Activated CD8-positive, alpha-beta T cell treated with anti-CD3 and anti-CD28 coated beads for 36 hours (primary cell): ENCODE results near the gene RFC4. TPM values are rescaled to one million over a fixed set of nuclear protein-coding genes. Genes with fewer than 3 reads are reported as not detected.
"Not testable (repeated sequence)": the region's sequence is repeated elsewhere in the genome, so short reads cannot be mapped to it uniquely, and the experiment has no call there.

ENCODE experiments used
- ATAC-seq: fragments of 200-7000 bp; cut with Tn5 transposase; one replicate; pipeline ENCODE4 v1.10.0; 2021; ENCODE audit warnings: mild to moderate bottlenecking, moderate library complexity
- CTCF ChIA-PET: fragments of 350-600 bp; sonication (Branson Sonifier 250); formaldehyde crosslinking; loops from one replicate; lab custom pipeline; 2021; ENCODE audit warnings: antibody characterized with exemption; lab: Charles Lee
- POLR2A ChIA-PET: fragments of 350-600 bp; sonication (Branson Sonifier 250); formaldehyde crosslinking; loops from one replicate; lab custom pipeline; 2021; ENCODE audit warnings: antibody characterized with exemption; lab: Charles Lee
- DNase-seq: peaks from one replicate; pipeline ENCODE4 v3.0.0-alpha.2; 2020
- H3K27ac Mint-ChIP-seq: one replicate; pipeline ENCODE4 v1.8.0; 2021; ENCODE audit warnings: mild to moderate bottlenecking, mixed read lengths
- H3K27me3 Mint-ChIP-seq: one replicate; pipeline ENCODE4 v1.8.0; 2021; ENCODE audit warnings: mixed read lengths
- H3K36me3 Mint-ChIP-seq: one replicate; pipeline ENCODE4 v1.8.0; 2021; ENCODE audit warnings: low read depth, mixed read lengths
- H3K4me1 Mint-ChIP-seq: one replicate; pipeline ENCODE4 v1.8.0; 2021; ENCODE audit warnings: low read depth, mixed read lengths
- H3K4me3 Mint-ChIP-seq: one replicate; pipeline ENCODE4 v1.8.0; 2021; ENCODE audit warnings: mild to moderate bottlenecking, moderate library complexity, mixed read lengths
- H3K9me3 Mint-ChIP-seq: one replicate; pipeline ENCODE4 v1.8.0; 2021; ENCODE audit warnings: mixed read lengths
- intact Hi-C: fragments of 100-400 bp; cut with micrococcal nuclease; formaldehyde crosslinking; loops from one replicate; pipeline ENCODE4 v1.10.0; 2022
- total RNA-seq, 2 experiments: library from RNA; stranded (reverse); gene quantifications; one replicate each; pipeline ENCODE4 v1.2.3, GENCODE V29; 2021
- TF ChIP-seq, protein P1 (sequence below): fragments of 200-600 bp; IDR thresholded peaks from one replicate; pipeline ENCODE4 v1.8.0; 2022; ENCODE audit warnings: antibody characterized with exemption, mild to moderate bottlenecking

RFC4 gene
- total RNA-seq, 2 experiments from 2014 or later: 110 to 125 TPM

DNA sequence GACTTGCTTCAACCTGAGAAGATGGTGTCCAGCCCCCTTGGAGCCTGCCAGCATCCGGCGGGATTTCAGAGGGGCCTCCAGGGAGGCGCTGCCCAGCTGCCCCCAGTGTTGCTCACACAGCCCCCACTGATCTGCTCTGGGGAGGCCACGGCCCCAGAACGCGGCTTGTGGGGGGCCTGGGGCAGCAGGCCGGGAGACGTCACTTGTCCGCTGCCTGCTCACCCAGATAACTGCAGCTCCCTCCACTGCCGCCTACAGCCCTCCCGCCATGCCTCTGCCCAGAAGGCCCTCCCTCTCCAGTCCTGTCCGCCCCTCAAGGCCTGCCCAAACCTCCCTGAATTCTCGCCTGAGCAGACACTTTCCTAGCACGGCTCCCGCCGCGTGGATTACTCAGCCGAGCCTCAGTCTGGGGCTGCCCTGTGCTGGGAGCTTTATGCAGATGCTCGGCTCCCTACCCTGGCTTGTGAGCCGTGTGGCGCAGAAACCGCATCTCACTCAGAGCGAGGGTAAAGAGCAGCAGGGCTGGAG is 19.1 kb upstream of the RFC4 start:
- peaks cover 31% of the 10 kb centered on the region for H3K4me1 Mint-ChIP-seq
- DNase-seq: peak; percentile 73
- peak overlapping the region; percentile 71 for H3K27ac Mint-ChIP-seq
- ChIA-PET CTCF (interaction anchor here (0.9 to 9.0 kb wide), 3 partner anchors 11 to 340 kb away, joined by 3 to 129 read pairs (median 3); partner anchors contain the start of gene AHSG), POLR2A (interaction anchor here (0.6 to 7.8 kb wide), 12 partner anchors 9 to 292 kb away, joined by 3 to 81 read pairs (median 6); partner anchors contain the start of genes EIF4A2 and RFC4)
- intact Hi-C loops: no loop called here
- TF ChIP-seq, protein P1, sequence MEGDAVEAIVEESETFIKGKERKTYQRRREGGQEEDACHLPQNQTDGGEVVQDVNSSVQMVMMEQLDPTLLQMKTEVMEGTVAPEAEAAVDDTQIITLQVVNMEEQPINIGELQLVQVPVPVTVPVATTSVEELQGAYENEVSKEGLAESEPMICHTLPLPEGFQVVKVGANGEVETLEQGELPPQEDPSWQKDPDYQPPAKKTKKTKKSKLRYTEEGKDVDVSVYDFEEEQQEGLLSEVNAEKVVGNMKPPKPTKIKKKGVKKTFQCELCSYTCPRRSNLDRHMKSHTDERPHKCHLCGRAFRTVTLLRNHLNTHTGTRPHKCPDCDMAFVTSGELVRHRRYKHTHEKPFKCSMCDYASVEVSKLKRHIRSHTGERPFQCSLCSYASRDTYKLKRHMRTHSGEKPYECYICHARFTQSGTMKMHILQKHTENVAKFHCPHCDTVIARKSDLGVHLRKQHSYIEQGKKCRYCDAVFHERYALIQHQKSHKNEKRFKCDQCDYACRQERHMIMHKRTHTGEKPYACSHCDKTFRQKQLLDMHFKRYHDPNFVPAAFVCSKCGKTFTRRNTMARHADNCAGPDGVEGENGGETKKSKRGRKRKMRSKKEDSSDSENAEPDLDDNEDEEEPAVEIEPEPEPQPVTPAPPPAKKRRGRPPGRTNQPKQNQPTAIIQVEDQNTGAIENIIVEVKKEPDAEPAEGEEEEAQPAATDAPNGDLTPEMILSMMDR: no peak
- peak; percentile 68 for ATAC-seq
- peak overlapping the region; percentile 81 for H3K4me3 Mint-ChIP-seq
- H3K9me3 Mint-ChIP-seq: no peaks in the 10 kb centered on the region
- peaks cover 23% of the 10 kb centered on the region for H3K27me3 Mint-ChIP-seq
- peaks cover 14% of the 10 kb centered on the region for H3K36me3 Mint-ChIP-seq

DNA sequence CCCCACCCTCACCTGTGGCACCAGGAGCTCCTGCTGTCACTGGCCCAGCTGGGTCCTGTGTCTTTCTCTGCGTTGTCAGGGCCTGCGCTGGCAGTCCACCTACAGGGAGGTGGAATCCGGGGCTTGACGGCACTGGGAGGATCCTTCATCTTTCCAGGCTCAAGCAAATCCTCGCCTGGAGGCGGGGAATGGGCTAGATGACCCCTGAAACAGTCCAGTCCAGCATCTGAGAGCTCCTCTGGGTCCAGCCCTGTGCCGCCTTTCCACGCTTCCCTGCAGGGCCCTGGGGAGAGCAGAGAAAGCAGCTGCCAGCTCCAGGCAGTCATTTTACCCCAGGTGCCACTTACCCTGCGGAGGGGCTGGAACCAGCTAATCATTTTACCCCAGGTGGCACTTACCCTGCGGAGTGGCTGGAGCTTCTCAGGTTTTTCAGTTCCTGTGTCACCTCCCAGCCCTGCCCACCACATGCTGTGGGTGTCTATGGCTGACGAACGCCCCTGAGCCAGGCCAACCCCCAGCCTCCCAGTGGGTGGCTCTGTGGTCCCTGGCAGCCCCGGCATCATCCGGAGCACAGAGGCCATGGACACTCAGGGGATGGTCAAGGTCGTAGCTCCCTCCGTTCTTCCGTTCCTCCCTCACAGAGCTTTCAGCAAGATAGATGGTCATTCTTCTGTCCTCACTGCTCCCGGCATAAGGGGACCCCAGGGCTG is 18.3 kb upstream of the RFC4 start:
- H3K9me3 Mint-ChIP-seq: no peaks in the 10 kb centered on the region
- peak; percentile 15 for DNase-seq
- no peak overlapping the region for H3K27ac Mint-ChIP-seq
- ATAC-seq: no peak
- peaks cover 31% of the 10 kb centered on the region for H3K4me1 Mint-ChIP-seq
- POLR2A ChIA-PET: interaction anchor here (0.7 to 7.8 kb wide), 11 partner anchors 10 to 239 kb away, joined by 3 to 81 read pairs (median 8); partner anchors contain the start of genes EIF4A2 and RFC4
- peaks cover 14% of the 10 kb centered on the region for H3K36me3 Mint-ChIP-seq
- TF ChIP-seq, protein P1: no peak
- peaks cover 16% of the 10 kb centered on the region for H3K27me3 Mint-ChIP-seq
- intact Hi-C loops: loop anchor here (5.0 kb wide), 1 partner anchor 207 kb away; no protein-coding TSS in a partner anchor
- H3K4me3 Mint-ChIP-seq: peak overlapping the region; percentile 81
- CTCF ChIA-PET: interaction anchor here (0.9 to 9.0 kb wide), 3 partner anchors 11 to 340 kb away, joined by 3 to 129 read pairs (median 3); partner anchors contain the start of gene AHSG

DNA sequence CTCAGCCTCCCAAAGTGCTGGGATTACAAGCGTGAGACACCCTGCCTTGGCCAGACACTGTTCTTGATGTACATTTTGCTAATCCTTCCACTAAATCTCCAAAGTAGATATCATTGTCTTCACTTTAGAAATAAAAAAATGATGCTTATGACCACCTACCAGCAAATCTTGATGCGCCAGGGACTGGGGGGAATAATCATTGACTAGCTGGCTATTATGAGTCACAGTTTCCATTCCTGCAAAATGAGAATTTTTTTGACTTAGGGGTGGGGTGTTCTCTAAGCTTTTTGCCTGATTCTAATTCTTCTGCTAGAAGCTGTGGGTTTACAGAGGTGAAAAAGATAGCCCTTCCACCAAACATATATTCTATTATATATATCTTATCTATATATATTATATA is 17.1 kb upstream of the RFC4 start:
- DNase-seq (peak; percentile 17), ATAC-seq (no peak)
- Mint-ChIP-seq H3K27me3 (peaks cover 8% of the 10 kb centered on the region), H3K4me3 (no peak overlapping the region), H3K9me3 (no peaks in the 10 kb centered on the region), H3K36me3 (peaks cover 16% of the 10 kb centered on the region), H3K4me1 (peaks cover 26% of the 10 kb centered on the region), H3K27ac (no peak overlapping the region)
- intact Hi-C loops: loop anchor here (5.0 kb wide), 1 partner anchor 206 kb away; no protein-coding TSS in a partner anchor
- TF ChIP-seq, protein P1: no peak
- CTCF ChIA-PET: interaction anchor here (0.9 to 9.0 kb wide), 2 partner anchors 18 to 208 kb away, joined by 3 to 129 read pairs; partner anchors contain the start of gene AHSG
- POLR2A ChIA-PET: interaction anchor here (0.6 to 7.8 kb wide), 2 partner anchors 39 to 206 kb away, joined by 4 to 81 read pairs; partner anchors contain the start of gene EIF4A2

DNA sequence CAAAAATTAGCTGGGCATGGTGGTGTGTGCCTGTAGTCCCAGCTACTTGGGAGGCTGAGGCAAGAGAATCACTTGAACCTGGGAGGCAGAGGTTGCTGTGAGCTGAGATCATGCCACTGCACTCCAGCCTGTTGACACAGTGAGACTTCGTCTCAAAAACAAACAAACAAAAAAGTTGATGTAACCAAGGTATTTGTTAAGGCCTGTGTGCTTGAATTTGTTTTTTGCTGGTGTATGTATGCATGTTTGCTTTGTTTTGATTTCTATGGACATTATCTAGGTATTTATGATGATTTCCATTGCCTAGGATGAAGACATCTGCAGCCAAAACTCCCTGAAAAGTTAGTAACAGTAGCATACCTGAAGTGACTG is 16.1 kb upstream of the RFC4 start:
- not testable (repeated sequence) for H3K9me3 Mint-ChIP-seq, H3K27ac Mint-ChIP-seq, H3K27me3 Mint-ChIP-seq, H3K4me3 Mint-ChIP-seq, ATAC-seq, DNase-seq
- intact Hi-C loops: loop anchor here (5.0 kb wide), 1 partner anchor 205 kb away; no protein-coding TSS in a partner anchor
- Mint-ChIP-seq H3K36me3 (peaks cover 16% of the 10 kb centered on the region), H3K4me1 (peaks cover 23% of the 10 kb centered on the region)
- POLR2A ChIA-PET: interaction anchor here (1.0 to 7.8 kb wide), 5 partner anchors 14 to 149 kb away, joined by 3 to 81 read pairs (median 3); partner anchors contain the start of gene EIF4A2
- CTCF ChIA-PET: interaction anchor here (0.7 to 9.0 kb wide), 24 partner anchors 10 to 342 kb away, joined by 3 to 129 read pairs (median 4); partner anchors contain the start of genes ADIPOQ, AHSG, DNAJB11 and RFC4
